Urinary bladder (tissue), 4 donors: ENCODE data around the gene PID1. TPM values are rescaled to one million over a fixed set of nuclear protein-coding genes. Genes with fewer than 3 reads are reported as not detected.

Experiments used
- DNase-seq: peaks from one replicate; pipeline ENCODE4 v3.0.0-alpha.2; 2015; ENCODE audit errors: extremely low spot score
- H3K27ac ChIP-seq: one replicate; pipeline ENCODE4 v1.5.1; 2013; ENCODE audit warnings: low read depth, mild to moderate bottlenecking, moderate library complexity
- H3K36me3 ChIP-seq: one replicate; pipeline ENCODE4 v1.6.1; 2013; ENCODE audit warnings: mild to moderate bottlenecking, moderate library complexity; ENCODE audit not compliant: insufficient read depth
- H3K4me1 ChIP-seq: one replicate; pipeline ENCODE4 v1.6.1; 2013; ENCODE audit warnings: mild to moderate bottlenecking, moderate library complexity; ENCODE audit not compliant: insufficient read depth
- H3K4me3 ChIP-seq: one replicate; pipeline ENCODE4 v1.5.1; 2013; ENCODE audit warnings: low read depth, low read length
- WGBS: extraction: QIAGEN DNeasy Blood & Tissue Kit; methylation state at CpG from one replicate; pipeline ENCODE4 v1.1.7; 2013; 5-methylcytosine and 5-hydroxymethylcytosine counted together
- polyA plus RNA-seq: library from polyadenylated mRNA; stranded (reverse); fragments of 200-250 nt; gene quantifications from one replicate; pipeline ENCODE4 v1.2.3, GENCODE V29; 2013
- total RNA-seq: library from RNA; depleted of rRNA; stranded (reverse); fragments of >200 nt; gene quantifications from one replicate; pipeline ENCODE4 v1.2.3, GENCODE V29; 2014
- donor health status: healthy with polysubstance abuse.
- donor health status: healthy.

Gene PID1
- total and polyA plus RNA-seq, 2 donors = 63.9 to 85.8 TPM

DNA sequence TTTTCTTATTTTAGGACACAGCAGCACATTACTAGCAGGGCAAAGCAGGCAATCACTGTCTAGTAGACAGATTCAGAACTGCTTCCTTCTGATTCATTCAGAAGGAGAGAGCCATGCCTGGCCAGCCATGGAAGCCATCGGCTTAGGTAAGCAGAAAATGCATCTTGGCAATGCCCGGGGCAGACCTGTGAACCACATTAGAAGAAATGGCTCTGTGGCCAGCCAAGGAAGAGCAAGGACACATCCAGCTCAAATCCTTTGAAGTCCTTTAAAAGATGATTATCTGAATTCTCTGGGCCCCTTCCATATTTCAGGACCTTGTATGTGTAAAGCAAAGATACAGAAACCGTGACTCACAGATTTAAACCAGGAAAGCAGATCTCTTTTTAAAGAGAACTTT is 227.4 kb downstream of the PID1 start:
- Histone ChIP-seq H3K27ac (no peak overlapping the region), H3K36me3 (no peaks in the 10 kb centered on the region), H3K4me3 (no peak overlapping the region), H3K4me1 (no peaks in the 10 kb centered on the region)
- WGBS = 50% methylated on average over 3 of the region's 3 CpGs
- DNase-seq = no peak

DNA sequence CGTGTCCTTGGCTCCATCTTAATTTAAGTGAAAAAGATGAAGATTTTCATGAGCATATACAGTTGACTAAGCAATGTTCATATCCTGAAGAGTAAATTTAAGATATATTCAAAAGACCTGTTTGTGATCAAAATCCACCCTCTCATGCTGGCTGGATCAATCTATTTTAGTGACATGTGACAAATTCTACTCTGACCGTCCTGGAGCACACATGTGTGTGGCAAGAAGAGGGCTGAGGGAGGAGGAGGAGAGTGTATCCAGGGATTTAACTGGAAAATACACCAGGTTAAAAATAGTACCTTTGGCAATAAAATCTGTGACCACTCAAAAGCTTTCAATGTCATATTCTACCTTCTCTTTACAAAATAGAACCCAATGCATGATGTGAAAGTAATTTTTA is 228.7 kb downstream of the PID1 start:
- Histone ChIP-seq H3K4me3 (no peak overlapping the region), H3K36me3 (no peaks in the 10 kb centered on the region), H3K4me1 (no peaks in the 10 kb centered on the region), H3K27ac (no peak overlapping the region)
- DNase-seq = no peak
- 88% methylated on average over 2 of the region's 2 CpGs for WGBS

DNA sequence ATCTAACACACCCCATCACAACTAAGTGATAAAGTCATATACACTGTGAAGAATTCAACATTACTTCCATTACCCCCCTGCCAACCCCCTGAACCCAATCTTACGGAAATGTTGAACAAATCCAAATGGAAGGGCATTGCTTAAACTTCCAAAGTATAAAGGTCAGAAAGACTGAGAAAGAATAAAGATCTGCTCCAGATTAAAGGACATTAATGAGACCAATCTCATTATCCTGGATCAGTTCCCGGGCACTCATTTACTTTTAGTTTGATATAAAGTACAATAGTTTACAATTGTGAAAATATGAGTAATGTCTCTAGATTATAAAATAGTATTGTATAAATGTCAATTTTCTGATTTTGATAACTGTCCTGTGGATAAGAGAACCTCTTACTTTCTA is 229.4 kb downstream of the PID1 start:
- 92% methylated on average over 2 of the region's 2 CpGs for WGBS
- H3K36me3 ChIP-seq = no peaks in the 10 kb centered on the region
- no peak for DNase-seq
- no peaks in the 10 kb centered on the region for H3K4me1 ChIP-seq
- no peak overlapping the region for H3K27ac ChIP-seq
- no peak overlapping the region for H3K4me3 ChIP-seq

DNA sequence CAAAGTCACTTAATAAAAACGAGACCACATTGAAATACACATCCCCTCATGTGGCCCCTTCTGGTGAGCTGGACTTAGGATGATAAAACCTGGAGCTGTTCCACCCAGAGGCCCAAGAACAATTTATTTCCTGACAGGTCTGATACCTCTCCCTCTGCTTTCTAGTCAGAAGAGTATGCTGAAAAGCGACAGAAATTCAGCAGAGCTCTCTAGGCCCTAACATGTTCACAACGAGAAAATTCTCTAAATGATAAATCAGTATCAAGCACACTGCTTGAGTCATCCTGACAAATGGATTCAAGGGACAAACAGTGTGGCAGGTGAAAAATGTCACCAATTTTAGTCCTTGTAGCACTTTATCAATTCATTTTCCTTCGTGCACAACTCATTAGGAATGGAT is 233.5 kb downstream of the PID1 start:
- WGBS = 68% methylated on average over 4 of the region's 4 CpGs
- no peak for DNase-seq
- Histone ChIP-seq H3K27ac (no peak overlapping the region), H3K4me3 (no peak overlapping the region), H3K36me3 (no peaks in the 10 kb centered on the region), H3K4me1 (no peaks in the 10 kb centered on the region)

DNA sequence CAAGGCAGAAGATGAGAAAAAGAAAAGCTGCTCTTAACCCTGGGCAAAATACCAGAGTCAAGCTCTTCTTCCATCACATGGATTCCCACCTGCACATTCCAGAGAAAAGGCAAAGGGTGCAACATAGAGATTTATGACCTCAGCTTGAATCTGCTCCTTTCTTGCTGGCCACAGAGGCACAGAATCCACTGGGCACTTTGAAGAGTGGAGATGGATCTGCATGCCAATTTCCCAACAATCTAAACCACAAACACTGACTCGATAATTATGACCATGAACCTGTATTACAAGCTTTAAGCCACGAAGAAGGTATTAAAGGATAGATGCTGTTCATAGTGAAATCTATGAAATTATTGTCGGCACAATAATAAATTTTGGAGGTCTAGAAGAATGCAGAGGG is 237.3 kb downstream of the PID1 start:
- no peaks in the 10 kb centered on the region for H3K36me3 ChIP-seq
- no peak for DNase-seq
- H3K27ac ChIP-seq = no peak overlapping the region
- 92% methylated on average over 3 of the region's 3 CpGs for WGBS
- H3K4me3 ChIP-seq = no peak overlapping the region
- no peaks in the 10 kb centered on the region for H3K4me1 ChIP-seq

DNA sequence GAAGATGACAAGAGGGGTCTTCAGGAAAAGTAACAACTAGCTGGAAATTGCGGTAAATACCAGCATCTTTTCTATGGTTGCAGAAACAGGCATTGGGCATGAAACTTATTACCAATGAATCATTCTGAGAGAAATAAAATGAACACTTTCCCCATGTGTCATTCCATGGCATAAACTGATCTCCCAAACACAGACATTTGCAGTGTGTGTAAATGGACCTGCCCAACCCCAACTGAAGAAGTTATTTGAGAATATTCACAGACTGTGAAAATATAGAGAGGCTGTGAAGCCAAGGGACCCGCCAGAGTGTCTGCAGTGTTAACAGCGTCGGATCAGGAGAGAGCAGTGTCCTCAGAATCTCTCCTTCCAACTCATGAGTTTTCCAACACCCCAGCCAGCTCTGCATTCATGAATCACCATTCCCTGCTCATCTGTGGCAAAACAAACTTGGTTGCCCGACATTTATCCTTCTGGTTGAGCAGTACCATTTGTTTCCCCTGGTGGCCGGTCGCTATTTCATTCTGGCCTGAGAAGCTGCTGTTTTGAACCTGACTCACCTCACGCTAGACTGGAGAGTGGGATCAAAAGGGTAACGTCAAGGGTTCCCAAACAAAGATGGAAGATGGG is 238.4 kb downstream of the PID1 start:
- no peaks in the 10 kb centered on the region for H3K36me3 ChIP-seq
- no peaks in the 10 kb centered on the region for H3K4me1 ChIP-seq
- no peak overlapping the region for H3K27ac ChIP-seq
- 84% methylated on average over 9 of the region's 9 CpGs for WGBS
- H3K4me3 ChIP-seq = no peak overlapping the region
- no peak for DNase-seq

DNA sequence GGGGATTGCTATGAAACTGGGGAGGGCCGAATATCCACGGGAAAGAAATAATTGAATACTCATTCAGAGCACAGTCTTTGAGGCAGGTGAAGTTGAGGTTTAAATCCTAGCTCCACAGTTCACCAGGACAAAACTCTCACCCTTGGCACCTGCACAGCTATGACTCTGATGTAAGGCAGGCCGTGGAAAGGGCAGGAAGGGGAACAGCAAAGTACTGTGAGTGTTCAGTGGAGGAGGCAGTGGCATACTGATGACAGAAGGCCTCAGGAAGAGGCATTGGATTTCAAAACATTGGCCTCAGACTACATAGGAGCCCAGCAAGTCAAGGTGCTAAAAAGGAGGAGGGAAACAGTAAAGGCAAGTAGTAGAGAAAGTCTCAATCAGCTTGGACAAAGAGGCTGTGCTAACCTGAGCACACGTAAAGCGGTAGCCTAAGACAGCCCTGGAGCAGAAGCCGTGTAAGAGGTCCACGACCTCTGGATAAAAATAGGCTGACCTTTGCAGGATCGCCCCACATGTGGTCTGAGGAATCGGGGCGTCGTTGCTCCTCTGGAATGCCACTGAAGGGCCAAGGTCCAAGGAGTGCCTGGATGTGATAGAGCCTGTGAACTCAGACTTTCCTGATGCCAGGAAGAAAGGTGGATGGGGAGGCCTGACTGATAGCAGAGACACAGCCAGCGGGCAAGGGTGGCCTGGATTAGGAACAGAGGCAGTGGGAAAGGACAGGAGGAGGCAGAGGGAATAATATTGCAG is 243.6 kb downstream of the PID1 start:
- WGBS = 83% methylated on average over 12 of the region's 12 CpGs
- H3K27ac ChIP-seq = no peak overlapping the region
- H3K4me3 ChIP-seq = no peak overlapping the region
- no peaks in the 10 kb centered on the region for H3K36me3 ChIP-seq
- H3K4me1 ChIP-seq = no peaks in the 10 kb centered on the region
- DNase-seq = no peak

DNA sequence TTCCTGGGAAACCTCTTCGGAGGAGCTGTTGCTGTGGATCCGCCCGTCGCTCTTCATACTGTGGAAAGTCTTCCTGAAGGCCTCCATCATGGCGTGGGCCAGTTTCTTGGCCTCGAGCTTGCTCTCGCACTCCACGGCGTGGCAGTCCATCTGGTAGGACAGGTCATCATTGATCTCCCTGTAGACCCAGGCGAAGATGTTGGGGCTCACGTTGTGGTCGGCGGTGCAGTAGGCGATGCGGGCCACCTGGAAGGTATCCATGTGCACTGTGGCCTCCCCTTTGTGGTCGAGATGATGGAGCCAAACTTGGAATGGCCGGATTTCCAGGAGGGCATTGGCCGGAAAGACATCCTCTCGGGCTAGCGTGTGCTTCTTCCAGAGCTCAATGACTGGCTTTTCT is 245.4 kb downstream of the PID1 start:
- H3K27ac ChIP-seq = no peak overlapping the region
- no peak overlapping the region for H3K4me3 ChIP-seq
- no peaks in the 10 kb centered on the region for H3K4me1 ChIP-seq
- H3K36me3 ChIP-seq = no peaks in the 10 kb centered on the region
- 97% methylated on average over 20 of the region's 20 CpGs for WGBS
- no peak for DNase-seq

DNA sequence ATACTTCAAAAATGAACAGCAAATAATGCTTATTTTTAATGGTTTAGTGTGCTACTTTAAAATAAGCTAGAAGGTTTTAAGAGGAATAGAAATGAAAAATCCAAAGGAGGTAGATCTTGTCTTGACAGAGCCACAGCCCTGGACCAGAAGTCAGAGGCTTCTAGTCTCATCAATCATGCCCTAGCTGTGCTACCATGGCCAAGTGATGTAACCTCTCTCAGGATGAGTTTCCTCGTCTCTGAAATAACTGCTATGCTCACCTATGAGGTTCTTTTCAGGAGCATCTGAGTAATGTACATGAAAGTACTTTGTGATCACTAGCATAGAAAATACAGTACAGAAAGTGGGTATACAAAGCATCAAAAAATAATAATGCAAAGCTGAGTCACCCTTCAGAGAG is 248.4 kb downstream of the PID1 start:
- H3K4me1 ChIP-seq = no peaks in the 10 kb centered on the region
- H3K4me3 ChIP-seq = no peak overlapping the region
- no peaks in the 10 kb centered on the region for H3K36me3 ChIP-seq
- DNase-seq = no peak
- H3K27ac ChIP-seq = no peak overlapping the region
- WGBS = 92% methylated on average over 1 of the region's 1 CpG

DNA sequence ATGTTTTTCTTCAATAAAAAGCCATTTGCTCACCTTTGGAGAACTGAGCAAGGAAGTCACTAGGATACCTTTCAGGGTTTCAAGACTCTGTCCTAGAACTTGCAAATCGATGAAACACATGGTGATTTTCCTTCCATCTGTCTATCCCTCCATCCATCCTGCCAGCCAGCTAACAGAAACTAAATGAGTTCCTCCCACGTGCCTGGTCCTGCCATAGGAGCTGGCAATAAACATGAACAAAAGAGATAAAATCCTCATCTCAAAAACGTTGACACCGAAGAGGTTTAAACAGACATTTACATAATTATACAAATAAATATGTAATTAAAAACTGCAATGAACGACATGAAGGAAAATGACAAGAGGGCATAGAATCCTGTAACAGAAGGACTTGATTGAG is 249.0 kb downstream of the PID1 start:
- H3K27ac ChIP-seq = no peak overlapping the region
- H3K4me1 ChIP-seq = no peaks in the 10 kb centered on the region
- DNase-seq = no peak
- no peak overlapping the region for H3K4me3 ChIP-seq
- no peaks in the 10 kb centered on the region for H3K36me3 ChIP-seq
- WGBS = 82% methylated on average over 5 of the region's 5 CpGs

DNA sequence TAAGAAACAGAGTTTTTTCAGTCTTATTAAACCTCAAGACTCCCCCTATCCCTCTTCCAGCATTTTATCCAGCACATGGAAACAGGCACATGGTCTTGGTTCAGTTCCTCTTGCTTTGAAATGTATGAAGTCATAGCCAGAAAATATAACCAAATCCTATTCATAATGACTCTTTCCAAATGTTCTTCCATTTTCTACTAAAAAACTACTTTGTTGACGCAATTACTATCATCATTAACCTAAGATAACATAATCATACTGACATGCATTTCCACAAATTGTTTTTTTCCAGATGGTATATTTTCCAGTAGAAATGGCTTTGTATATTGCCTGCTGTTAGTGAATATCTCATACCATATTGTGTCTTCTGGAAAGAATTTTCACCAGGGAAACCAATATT is 261.3 kb downstream of the PID1 start:
- H3K4me1 ChIP-seq = peaks cover 2% of the 10 kb centered on the region
- no peaks in the 10 kb centered on the region for H3K36me3 ChIP-seq
- H3K27ac ChIP-seq = no peak overlapping the region
- DNase-seq = peak; percentile 2
- H3K4me3 ChIP-seq = no peak overlapping the region
- 83% methylated on average over 1 of the region's 1 CpG for WGBS

DNA sequence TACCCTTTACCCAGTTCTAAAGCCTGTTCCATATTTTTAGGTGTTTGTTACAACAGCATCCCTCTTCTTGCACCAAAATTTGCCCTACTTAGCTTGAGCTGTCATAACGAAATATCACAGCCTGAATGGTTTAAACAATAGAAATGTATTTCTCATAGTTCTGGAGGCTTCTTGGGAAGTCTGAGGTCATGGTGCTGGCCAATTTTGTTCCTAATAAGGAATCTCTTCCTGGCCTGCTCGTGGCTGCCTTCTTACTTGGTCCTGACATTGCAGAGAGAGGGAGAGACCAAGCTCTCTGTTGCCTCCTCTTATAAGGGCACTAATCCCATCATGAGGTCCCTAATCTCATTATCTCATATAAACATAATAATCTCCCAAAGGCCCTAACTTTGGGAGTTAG is 267.8 kb downstream of the PID1 start:
- H3K4me3 ChIP-seq = no peak overlapping the region
- H3K36me3 ChIP-seq = no peaks in the 10 kb centered on the region
- H3K27ac ChIP-seq = no peak overlapping the region
- WGBS = 29% methylated on average over 2 of the region's 2 CpGs
- peaks cover 2% of the 10 kb centered on the region for H3K4me1 ChIP-seq
- no peak for DNase-seq

DNA sequence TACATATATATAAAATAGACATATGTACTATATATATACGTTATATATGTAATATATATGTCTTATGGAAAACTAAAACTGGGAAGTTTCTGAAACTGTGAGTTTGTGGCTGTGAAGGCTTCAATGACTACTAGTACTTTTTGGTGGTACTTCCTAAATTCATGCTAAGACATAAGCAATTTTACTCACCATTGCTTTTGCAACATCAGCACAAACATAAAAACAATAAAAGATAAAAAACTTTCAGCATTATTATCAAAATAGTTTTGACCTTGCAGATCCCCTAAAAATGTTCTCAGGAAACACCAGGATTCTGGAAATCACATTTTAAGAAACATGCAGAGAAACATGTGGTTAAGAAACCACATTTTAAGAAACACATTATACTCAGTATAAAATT is 269.9 kb downstream of the PID1 start:
- 88% methylated on average over 1 of the region's 1 CpG for WGBS
- Histone ChIP-seq H3K36me3 (no peaks in the 10 kb centered on the region), H3K27ac (no peak overlapping the region), H3K4me1 (no peaks in the 10 kb centered on the region), H3K4me3 (no peak overlapping the region)
- DNase-seq = no peak

DNA sequence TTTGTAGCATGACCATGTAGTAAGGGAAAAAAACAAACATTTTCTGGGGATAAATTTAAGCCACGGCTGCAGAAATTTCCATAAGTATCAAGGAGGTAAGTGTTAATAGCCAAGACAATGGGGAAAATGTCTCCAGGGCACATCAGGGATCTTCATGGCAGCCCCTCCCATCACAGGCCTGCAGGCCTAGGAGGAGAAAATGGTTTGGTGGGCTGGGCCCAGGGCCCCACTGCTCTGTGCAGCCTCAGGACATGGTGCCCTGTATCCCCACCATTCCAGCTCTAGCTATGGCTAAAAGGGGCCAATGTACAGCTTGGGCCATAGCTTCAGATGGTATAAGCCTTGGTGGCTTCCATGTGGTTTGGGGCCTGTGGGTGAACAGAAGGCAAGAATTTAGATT is 271.8 kb downstream of the PID1 start:
- Histone ChIP-seq H3K4me1 (no peaks in the 10 kb centered on the region), H3K36me3 (no peaks in the 10 kb centered on the region), H3K4me3 (no peak overlapping the region), H3K27ac (no peak overlapping the region)
- no peak for DNase-seq
- WGBS = 91% methylated on average over 1 of the region's 1 CpG
